Activated naive CD8-positive, alpha-beta T cell treated with anti-CD3 and anti-CD28 coated beads for 36 hours (primary cell): ENCODE results near the gene KCNH8. TPM values are rescaled to one million over a fixed set of nuclear protein-coding genes. Genes with fewer than 3 reads are reported as not detected.
"Not testable (repeated sequence)": the region's sequence is repeated elsewhere in the genome, so short reads cannot be mapped to it uniquely, and the experiment has no call there.

Experiments used
- DNase-seq: peaks from one replicate; pipeline ENCODE4 v3.0.0; 2021
- H3K27ac Mint-ChIP-seq: one replicate; pipeline ENCODE4 v1.8.0; 2022; ENCODE audit warnings: mild to moderate bottlenecking, moderate library complexity, mixed read lengths
- H3K27me3 Mint-ChIP-seq: one replicate; pipeline ENCODE4 v1.8.0; 2022; ENCODE audit warnings: mild to moderate bottlenecking, mixed read lengths
- H3K36me3 Mint-ChIP-seq: one replicate; pipeline ENCODE4 v1.8.0; 2021; ENCODE audit warnings: mild to moderate bottlenecking, mixed read lengths
- H3K4me1 Mint-ChIP-seq: one replicate; pipeline ENCODE4 v1.8.0; 2021; ENCODE audit warnings: mixed read lengths
- H3K4me3 Mint-ChIP-seq: one replicate; pipeline ENCODE4 v1.8.0; 2022; ENCODE audit warnings: mild to moderate bottlenecking, moderate library complexity, mixed read lengths
- H3K9me3 Mint-ChIP-seq: one replicate; pipeline ENCODE4 v1.8.0; 2022; ENCODE audit warnings: mixed read lengths
- total RNA-seq, 2 experiments: library from RNA; stranded (reverse); gene quantifications; one replicate each; pipeline ENCODE4 v1.2.3, GENCODE V29; 2021

KCNH8 gene
- under 1 TPM in 1 of 2 experiments, not detected in 1; 0.04 TPM for total RNA-seq

DNA sequence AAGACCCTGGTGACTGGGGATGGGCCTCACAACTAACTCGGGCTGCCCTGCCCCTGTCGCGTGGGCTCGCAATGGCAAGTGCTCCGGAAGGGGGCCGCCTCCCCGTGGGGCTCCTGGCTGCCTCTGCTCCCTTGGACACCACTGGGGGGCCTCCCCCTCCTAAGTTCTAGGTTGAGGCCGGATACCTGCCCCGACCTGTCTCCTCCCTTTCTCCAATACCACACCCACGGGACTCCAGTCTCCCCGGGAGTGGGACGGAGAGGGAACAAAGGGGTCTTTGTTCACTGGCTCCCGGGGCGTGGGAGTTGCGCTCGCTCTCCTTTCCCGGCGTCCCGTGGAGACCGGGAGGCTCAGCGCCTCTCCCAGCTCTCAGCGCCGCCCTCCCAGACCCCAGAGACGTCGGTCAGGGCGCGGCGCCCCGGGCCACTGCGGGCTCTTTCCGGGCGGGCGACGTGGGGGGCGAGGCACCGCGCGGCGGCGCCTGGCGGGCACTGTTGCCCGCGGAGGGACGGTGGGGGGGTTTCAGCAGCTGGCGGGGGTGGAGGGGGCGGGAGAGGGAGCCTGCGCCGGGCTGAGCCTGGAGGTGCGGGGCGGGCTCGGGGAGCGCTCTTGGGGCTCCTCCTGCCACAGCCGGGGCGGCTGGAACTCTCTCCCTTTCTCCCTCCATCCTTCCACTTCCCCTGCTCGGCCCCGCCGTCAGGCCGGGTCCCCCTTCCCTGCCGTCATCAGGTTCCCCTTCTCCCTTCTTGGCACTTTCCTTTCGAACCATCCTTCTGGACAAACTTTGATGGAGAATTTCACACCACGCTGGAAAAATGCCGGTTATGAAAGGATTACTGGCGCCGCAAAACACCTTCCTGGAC lies at the start of gene KCNH8:
KCNH8 (plus strand) TSS at position 606 of the 863 bp plus-strand sequence; CDS start at position 816, 210 bp downstream.
- peaks cover 9% of the 10 kb centered on the region for H3K4me1 Mint-ChIP-seq
- peak within 1 kb of the TSS; percentile 77 for H3K27ac Mint-ChIP-seq
- DNase-seq: peak; percentile 32
- H3K36me3 Mint-ChIP-seq: no peaks in the 10 kb centered on the region
- peaks cover 44% of the 10 kb centered on the region for H3K27me3 Mint-ChIP-seq
- H3K9me3 Mint-ChIP-seq: no peaks in the 10 kb centered on the region
- H3K4me3 Mint-ChIP-seq: peak within 1 kb of the TSS; percentile 90

DNA sequence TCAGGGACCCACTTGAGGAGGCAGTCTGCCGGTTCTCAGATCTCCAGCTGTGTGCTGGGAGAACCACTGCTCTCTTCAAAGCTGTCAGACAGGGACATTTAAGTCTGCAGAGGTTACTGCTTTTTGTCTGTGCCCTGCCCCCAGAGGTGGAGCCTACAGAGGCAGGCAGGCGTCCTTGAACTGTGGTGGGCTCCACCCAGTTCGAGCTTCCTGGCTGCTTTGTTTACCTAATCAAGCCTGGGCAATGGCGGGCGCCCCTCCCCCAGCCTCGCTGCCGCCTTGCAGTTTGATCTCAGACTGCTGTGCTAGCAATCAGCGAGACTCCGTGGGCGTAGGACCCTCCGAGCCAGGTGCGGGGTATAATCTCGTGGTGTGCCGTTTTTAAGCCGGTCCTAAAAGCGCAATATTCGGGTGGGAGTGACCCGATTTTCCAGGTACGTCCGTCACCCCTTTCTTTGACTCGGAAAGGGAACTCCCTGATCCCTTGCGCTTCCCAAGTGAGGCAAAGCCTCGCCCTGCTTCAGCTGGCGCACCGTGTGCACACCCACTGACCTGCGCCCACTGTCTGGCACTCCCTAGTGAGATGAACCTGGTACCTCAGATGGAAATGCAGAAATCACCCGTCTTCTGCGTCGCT lies 45.5 kb upstream of the KCNH8 start:
- H3K4me1 Mint-ChIP-seq, H3K27me3 Mint-ChIP-seq, H3K27ac Mint-ChIP-seq, H3K36me3 Mint-ChIP-seq, H3K9me3 Mint-ChIP-seq, DNase-seq: not testable (repeated sequence)
- H3K4me3 Mint-ChIP-seq: peak overlapping the region; percentile 23

DNA sequence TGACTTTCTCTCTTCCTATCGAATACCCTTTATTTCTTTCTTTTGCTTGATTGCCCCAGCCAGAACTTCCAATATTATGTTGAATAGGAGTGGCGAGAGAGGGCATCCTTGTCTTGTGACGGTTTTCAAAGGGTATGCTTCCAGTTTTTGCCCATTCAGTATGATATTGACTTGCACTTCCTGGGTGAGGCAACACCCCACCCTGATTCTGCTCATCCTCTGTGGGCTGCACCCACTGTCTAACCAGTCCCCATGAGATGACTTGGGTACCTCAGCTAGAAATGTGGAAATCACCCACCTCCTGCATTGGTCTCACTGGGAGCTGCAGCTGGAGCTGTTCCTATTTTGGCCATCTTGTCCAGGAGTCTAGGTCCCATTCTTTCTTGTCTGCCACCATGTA lies 44.8 kb upstream of the KCNH8 start:
- Mint-ChIP-seq H3K4me3 (peak overlapping the region; percentile 29), H3K36me3 (no peaks in the 10 kb centered on the region), H3K9me3 (peaks cover 3% of the 10 kb centered on the region), H3K4me1 (no peaks in the 10 kb centered on the region), H3K27ac (no peak overlapping the region), H3K27me3 (peaks cover 5% of the 10 kb centered on the region)
- DNase-seq: no peak

GRCh38 chr3:19104459-19104858 lies 43.9 kb upstream of the KCNH8 start:
- Mint-ChIP-seq H3K27me3 (peaks cover 5% of the 10 kb centered on the region), H3K4me1 (no peaks in the 10 kb centered on the region), H3K4me3 (no peak overlapping the region), H3K36me3 (no peaks in the 10 kb centered on the region), H3K27ac (no peak overlapping the region), H3K9me3 (peaks cover 3% of the 10 kb centered on the region)
- DNase-seq: no peak

DNA sequence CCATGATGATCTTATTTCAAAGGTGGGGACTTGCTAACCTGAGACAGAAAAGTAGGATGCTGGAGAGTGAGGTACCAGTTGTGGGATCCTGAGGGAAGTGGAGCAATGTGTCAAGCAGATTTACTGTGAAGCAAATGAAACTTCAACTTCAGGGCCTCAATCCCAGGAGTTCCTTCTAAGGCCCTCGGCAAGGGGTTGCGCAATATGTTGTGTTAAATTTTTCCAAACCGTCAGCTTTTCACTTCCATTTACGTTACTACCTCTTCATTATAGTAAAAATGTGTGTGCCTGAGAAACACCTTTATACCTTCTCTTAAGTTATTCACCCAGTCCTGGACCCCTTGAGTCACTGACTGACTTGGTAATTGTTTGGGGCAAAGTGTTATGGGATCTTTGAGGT lies 42.5 kb upstream of the KCNH8 start:
- no peaks in the 10 kb centered on the region for H3K9me3 Mint-ChIP-seq
- H3K27ac Mint-ChIP-seq: no peak overlapping the region
- H3K4me1 Mint-ChIP-seq: no peaks in the 10 kb centered on the region
- DNase-seq: no peak
- no peaks in the 10 kb centered on the region for H3K36me3 Mint-ChIP-seq
- peaks cover 5% of the 10 kb centered on the region for H3K27me3 Mint-ChIP-seq
- H3K4me3 Mint-ChIP-seq: no peak overlapping the region

- H3K36me3 Mint-ChIP-seq: no peaks in the 10 kb centered on the region
- H3K4me1 Mint-ChIP-seq: no peaks in the 10 kb centered on the region
- H3K4me3 Mint-ChIP-seq: no peak overlapping the region
- H3K9me3 Mint-ChIP-seq: no peaks in the 10 kb centered on the region
- no peak for DNase-seq
- H3K27me3 Mint-ChIP-seq: peaks cover 5% of the 10 kb centered on the region
- no peak overlapping the region for H3K27ac Mint-ChIP-seq
These were observed 42.0 kb upstream of the KCNH8 start for GRCh38 chr3:19106307-19106706.

- Mint-ChIP-seq H3K27me3 (peaks cover 5% of the 10 kb centered on the region), H3K36me3 (no peaks in the 10 kb centered on the region), H3K4me1 (no peaks in the 10 kb centered on the region), H3K27ac (no peak overlapping the region), H3K9me3 (no peaks in the 10 kb centered on the region), H3K4me3 (no peak overlapping the region)
- no peak for DNase-seq
These were observed 40.6 kb upstream of the KCNH8 start for GRCh38 chr3:19107719-19108118.

- Mint-ChIP-seq H3K36me3 (no peaks in the 10 kb centered on the region), H3K27ac (no peak overlapping the region), H3K4me1 (no peaks in the 10 kb centered on the region), H3K27me3 (no peaks in the 10 kb centered on the region), H3K9me3 (no peaks in the 10 kb centered on the region), H3K4me3 (no peak overlapping the region)
- no peak for DNase-seq
These were observed 37.9 kb upstream of the KCNH8 start for GRCh38 chr3:19110335-19110895.

GRCh38 chr3:19114461-19114860 lies 33.8 kb upstream of the KCNH8 start:
- no peak overlapping the region for H3K27ac Mint-ChIP-seq
- H3K9me3 Mint-ChIP-seq: peaks cover 11% of the 10 kb centered on the region
- no peak overlapping the region for H3K4me3 Mint-ChIP-seq
- no peaks in the 10 kb centered on the region for H3K4me1 Mint-ChIP-seq
- no peak for DNase-seq
- H3K36me3 Mint-ChIP-seq: peaks cover 4% of the 10 kb centered on the region
- H3K27me3 Mint-ChIP-seq: peaks cover 18% of the 10 kb centered on the region

- H3K27ac Mint-ChIP-seq: no peak overlapping the region
- H3K4me3 Mint-ChIP-seq: no peak overlapping the region
- H3K27me3 Mint-ChIP-seq: peaks cover 24% of the 10 kb centered on the region
These were observed 32.1 kb upstream of the KCNH8 start for GRCh38 chr3:19116239-19116638.

GRCh38 chr3:19124752-19125151 lies 23.6 kb upstream of the KCNH8 start:
- H3K27me3 Mint-ChIP-seq: peaks cover 14% of the 10 kb centered on the region
- peaks cover 1% of the 10 kb centered on the region for H3K9me3 Mint-ChIP-seq
- no peak for DNase-seq
- H3K4me1 Mint-ChIP-seq: no peaks in the 10 kb centered on the region
- no peaks in the 10 kb centered on the region for H3K36me3 Mint-ChIP-seq
- no peak overlapping the region for H3K27ac Mint-ChIP-seq
- no peak overlapping the region for H3K4me3 Mint-ChIP-seq

More at GRCh38 chr3:19116239-19116638, 32.1 kb upstream of the KCNH8 start:
- no peak for DNase-seq
- Mint-ChIP-seq H3K4me1 (no peaks in the 10 kb centered on the region), H3K36me3 (peaks cover 4% of the 10 kb centered on the region), H3K9me3 (peaks cover 13% of the 10 kb centered on the region)

- H3K4me1 Mint-ChIP-seq: no peaks in the 10 kb centered on the region
- H3K36me3 Mint-ChIP-seq: no peaks in the 10 kb centered on the region
- DNase-seq: no peak
- no peaks in the 10 kb centered on the region for H3K9me3 Mint-ChIP-seq
- H3K27ac Mint-ChIP-seq: no peak overlapping the region
- H3K27me3 Mint-ChIP-seq: peaks cover 17% of the 10 kb centered on the region
- no peak overlapping the region for H3K4me3 Mint-ChIP-seq
These were observed 8.4 kb upstream of the KCNH8 start for GRCh38 chr3:19139863-19140262.

DNA sequence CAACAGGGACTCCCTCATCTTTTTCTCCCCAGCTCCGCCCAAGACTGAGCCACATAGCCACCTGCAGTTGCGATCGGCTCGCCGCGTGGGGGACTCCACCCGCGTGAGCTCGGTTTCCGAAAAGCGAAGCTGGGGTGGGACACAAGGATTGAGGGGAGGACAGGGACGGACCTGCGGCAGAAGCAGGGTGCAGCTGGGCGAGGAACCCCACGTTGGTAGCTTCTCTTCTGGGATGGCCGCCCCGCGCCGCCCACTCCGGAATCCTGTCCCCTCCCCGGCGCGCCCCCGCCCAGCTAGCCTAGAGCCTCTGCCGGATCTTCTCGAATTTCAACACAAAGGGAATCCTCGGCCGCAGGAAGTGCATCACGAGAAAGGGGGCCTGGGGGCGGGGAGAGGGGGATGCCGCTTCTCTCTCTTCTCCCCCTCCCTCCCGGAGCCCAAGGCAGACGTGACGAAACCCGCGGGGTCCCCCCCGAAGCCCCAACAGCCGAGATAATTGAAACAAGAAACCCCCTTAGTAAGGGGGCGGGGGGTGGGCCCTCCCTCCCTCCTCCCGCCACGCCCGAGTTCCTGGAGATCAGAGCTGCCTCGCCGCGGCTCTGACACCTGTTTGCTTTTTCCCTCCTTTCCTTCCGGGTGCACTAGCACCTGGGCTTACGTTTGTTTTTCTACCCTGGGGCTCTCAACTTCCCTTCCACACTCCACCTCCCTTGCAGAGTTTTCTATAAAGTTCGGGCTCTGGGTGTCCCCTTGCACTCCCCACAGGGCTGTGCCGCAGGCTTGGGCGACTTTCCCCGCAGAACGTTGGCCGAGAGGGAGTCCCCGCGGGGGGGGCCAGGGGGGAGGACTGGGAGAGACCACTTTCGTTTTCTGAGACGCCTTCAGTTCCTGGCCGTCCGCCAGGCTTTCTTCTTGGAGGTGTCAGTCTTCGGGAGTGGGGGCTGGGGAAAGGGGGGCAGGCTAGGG lies 1.3 kb upstream of the KCNH8 start:
- peaks cover 54% of the 10 kb centered on the region for H3K27me3 Mint-ChIP-seq
- H3K9me3 Mint-ChIP-seq: no peaks in the 10 kb centered on the region
- peak overlapping the region; percentile 90 for H3K4me3 Mint-ChIP-seq
- peak overlapping the region; percentile 77 for H3K27ac Mint-ChIP-seq
- H3K36me3 Mint-ChIP-seq: no peaks in the 10 kb centered on the region
- DNase-seq: peak; percentile 73
- peaks cover 9% of the 10 kb centered on the region for H3K4me1 Mint-ChIP-seq

GRCh38 chr3:19148768-19149091 lies 420 bp downstream of the KCNH8 start:
- peaks cover 9% of the 10 kb centered on the region for H3K4me1 Mint-ChIP-seq
- H3K36me3 Mint-ChIP-seq: no peaks in the 10 kb centered on the region
- H3K9me3 Mint-ChIP-seq: no peaks in the 10 kb centered on the region
- H3K27me3 Mint-ChIP-seq: peaks cover 44% of the 10 kb centered on the region
- DNase-seq: no peak
- no peak overlapping the region for H3K27ac Mint-ChIP-seq
- peak overlapping the region; percentile 49 for H3K4me3 Mint-ChIP-seq

- H3K36me3 Mint-ChIP-seq: no peaks in the 10 kb centered on the region
- H3K27ac Mint-ChIP-seq: no peak overlapping the region
- H3K9me3 Mint-ChIP-seq: no peaks in the 10 kb centered on the region
- no peak overlapping the region for H3K4me3 Mint-ChIP-seq
- H3K27me3 Mint-ChIP-seq: peaks cover 44% of the 10 kb centered on the region
- H3K4me1 Mint-ChIP-seq: peaks cover 9% of the 10 kb centered on the region
- DNase-seq: no peak
These were observed 1.1 kb downstream of the KCNH8 start for GRCh38 chr3:19149368-19149767.
